Retina (tissue), 1 donor: ENCODE measurements around the gene OR51E2.
A peak's percentile ranks its signal among the peaks of the same experiment; 100 is the strongest.
"Not testable (repeated sequence)": the region's sequence is repeated elsewhere in the genome, so short reads cannot be mapped to it uniquely, and the experiment has no call there.

ENCODE experiments used
- DNase-seq: peaks from one replicate; pipeline ENCODE4 v3.0.0-alpha.2; 2016

The OR51E2 gene, protein sequence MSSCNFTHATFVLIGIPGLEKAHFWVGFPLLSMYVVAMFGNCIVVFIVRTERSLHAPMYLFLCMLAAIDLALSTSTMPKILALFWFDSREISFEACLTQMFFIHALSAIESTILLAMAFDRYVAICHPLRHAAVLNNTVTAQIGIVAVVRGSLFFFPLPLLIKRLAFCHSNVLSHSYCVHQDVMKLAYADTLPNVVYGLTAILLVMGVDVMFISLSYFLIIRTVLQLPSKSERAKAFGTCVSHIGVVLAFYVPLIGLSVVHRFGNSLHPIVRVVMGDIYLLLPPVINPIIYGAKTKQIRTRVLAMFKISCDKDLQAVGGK

DNA sequence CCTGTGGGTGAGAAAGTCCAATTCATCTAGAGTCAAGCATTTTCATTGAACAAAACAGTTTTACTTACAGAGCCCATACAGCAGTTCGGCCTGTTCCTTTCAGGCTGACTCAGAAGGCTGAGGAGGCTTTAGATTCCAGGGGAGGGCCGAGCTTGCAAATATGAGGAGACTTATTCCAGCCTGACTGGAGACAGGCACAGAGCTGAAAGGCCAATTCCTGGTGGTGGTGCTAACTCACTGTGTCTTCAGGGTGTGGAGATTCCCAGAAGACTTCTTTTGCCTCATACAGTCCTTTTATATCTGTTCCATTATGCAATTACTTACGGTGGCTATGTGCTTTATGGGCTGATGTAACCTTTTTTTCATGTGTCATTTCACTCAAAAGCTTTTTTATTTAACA, at the start of gene OR51E2:
Gene OR51E2, minus strand, starts transcription at position 269 of the 400 bp plus-strand sequence. CDS start 15,142 bp downstream, outside the sequence.
- DNase-seq, result peak; percentile 40

DNA sequence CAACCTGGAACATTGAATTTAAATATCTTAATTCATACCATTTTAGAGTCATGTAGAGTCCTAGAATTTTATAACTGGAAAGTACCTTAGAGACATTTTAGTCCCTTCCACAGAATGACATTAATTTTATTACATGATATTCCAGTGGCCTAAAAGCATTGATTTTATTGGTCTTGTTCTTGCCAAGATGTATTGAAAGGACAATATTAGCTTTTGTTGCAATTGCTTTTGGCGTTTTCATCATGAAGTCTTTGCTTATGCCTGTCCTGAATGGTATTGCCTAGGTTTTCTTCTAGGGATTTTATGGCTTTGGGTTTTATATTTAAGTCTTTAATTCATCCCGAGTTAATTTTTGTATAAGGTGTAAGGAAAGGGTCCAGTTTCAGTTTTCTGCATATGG, 43.1 kb upstream of the OR51E2 start:
- no peak for DNase-seq

DNA sequence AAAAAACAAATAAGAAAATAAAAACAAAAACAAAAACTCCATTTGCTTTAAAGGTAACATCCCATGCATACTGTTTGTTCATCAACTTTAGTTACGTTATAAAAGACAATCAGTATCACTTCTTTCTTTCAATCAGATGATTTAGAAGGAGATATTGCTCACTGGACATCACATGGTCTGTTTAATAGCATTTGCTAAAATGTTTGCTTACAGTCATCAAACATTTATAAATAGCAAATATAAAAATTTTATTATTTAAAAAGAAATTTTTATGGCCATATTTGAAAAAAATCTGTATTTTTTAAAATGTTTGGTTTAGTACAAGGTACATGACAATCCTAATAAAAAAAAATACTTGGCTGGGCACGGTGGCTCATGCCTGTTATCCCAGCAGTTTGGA, 29.5 kb upstream of the OR51E2 start:
- DNase-seq, result no peak

- DNase-seq, result not testable (repeated sequence)
Observed at GRCh38 chr11:4722616-4723534, 25.2 kb upstream of the OR51E2 start.

DNA sequence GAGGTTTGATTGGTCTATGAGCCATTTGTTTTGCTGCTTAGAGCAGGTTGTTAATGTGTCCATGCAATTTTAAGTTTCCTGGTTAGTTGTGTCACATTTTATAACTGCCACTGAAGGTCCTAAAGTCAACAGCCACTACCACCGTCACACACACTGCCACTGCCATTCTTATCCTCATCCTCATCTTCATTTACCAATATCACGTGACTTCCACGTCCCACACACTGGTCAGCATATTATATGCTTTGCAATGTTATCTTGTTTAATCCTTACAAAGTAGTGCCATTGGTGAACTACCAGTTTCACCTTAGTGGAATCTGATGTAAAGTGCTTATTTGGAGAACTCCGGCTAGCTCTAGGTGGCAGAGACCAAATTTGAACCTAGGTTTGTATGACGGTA, 16.6 kb upstream of the OR51E2 start:
- DNase-seq, result no peak

DNA sequence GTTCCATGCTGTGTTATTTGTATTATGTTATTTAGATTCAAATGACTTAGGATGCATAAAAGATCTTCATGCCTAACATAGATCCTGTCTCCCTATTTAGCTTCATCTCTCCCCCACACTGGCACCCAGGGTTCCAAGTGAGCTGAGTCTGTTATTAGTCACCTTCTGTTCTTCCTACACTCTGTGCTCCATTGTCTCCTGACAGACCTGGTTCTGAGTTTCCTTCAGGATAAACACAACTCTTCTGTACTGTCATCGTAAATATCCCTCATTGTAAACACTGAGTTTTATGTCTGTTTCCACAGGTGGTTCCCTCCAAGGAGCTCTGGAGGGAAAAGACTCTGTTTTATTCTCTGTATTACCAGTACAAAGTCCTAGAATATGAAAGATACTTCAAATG, 15.6 kb upstream of the OR51E2 start:
- DNase-seq, result no peak

DNA sequence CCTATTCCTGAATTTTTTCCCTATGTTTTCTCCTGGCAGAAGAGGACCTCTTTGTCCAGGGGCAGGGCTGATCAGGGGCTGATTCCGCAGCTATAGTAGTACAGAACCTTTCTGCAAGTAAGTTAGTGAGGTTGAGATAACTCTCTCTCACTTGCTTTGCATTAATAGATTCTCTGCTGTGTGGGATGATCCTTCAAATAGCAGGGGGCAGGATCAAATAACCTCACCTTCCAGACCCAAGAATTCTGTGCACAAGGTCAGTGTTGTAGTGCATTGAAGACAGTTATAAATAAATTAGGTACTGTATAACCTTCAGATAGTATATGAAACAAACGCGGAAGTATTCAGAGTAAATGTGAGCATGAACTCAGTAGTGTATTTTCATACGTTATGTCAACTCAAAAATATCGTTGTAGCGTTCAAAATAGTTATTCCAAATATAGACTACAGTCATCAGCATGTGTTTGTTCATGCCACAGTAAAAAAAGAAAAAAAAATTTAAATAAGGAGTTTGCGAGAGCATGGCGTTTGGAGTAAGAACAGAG, 7.2 kb upstream of the OR51E2 start:
- no peak for DNase-seq

DNA sequence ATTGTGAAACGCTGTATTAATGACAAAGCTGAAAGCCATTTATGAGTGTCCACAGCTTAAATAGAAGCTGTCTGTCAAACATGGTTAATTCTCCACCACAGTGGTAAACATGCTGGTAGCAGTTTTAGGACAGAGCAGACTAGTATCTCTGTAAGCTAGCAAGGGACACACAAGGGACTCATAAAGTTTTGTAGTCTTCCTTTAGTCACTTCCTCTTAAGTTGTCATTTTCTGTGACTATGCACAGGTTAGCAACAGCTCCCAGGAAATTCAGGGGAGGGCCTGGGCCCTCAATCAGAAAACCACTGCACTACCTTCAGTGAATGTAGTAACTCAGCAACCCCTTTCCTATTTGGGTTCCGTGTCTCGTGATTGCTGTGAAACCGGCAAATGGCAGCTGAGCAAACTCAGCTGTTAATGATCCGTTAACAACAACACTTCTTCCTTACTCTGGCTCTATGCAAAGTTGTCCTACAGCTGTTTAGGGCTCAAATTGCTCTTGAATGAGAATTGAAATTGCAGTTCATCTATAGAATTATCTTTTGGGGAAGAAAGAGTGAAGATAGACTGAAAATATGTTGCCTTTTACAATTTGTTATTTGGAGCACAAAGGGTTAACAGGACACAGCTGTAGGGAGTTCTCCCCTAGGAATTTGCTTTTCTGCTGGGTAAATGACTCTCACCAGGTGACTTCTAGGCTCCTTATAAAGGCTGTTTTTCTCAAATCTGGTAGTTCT, 6.6 kb upstream of the OR51E2 start, which contains the start of gene MMP26:
Gene MMP26, plus strand, starts transcription at position 731 of the 736 bp plus-strand sequence.
- DNase-seq, result peak; percentile 51

- DNase-seq, result no peak
Observed at GRCh38 chr11:4700436-4700820, 2.8 kb upstream of the OR51E2 start.

DNA sequence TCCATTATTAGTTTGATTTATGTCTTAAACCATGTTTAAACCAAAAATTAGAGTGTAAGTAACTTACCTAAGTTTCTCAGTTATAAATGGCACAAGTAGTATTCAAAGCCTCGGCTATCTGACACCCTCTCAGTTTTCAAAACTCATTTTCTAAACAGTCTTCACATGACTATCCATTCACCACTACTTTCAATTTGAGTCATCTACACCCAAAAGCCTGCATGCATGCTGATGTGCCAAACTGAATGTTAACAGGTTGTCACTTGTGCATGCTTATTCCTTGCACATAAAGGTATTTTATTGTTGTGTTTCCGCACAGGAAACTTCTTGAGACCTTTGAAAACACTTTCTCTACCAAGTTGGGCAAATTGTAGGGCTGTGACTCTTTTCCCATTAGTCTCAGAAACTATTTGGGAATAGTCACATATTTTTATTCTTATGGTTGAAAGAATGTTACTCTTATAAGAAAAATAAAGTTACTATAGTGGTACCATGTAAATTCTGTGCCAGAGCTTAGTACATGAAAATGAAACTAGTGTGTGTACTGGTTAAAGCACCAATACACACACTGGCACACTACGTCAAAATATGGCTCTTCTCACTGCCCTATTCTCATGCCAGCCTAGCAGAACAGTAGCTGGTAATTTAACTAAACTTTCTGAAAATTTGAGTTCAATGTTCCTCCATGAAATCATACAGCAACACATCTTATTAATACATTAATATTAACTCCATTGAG, 2.2 kb upstream of the OR51E2 start:
- DNase-seq, result no peak

DNA sequence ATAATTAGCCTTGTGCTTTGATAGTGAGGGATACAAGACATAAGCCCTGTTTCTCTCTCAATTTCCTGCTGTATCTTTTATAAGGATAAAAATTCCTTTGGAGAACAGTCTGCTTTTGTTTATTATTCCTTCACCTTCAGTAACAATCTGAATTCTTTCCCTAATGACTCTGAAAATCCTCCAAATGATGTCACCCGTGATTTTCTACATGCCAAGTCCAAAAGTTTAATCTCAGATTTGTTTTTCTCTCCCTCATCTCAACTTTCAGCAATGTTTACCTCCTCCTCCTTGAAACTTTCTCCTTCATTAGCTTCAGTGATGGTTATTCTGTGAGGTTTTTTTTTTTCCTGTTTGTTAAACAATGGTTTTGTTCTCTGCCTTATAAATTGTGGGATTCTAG, 2.2 kb downstream of the OR51E2 start:
- no peak for DNase-seq

DNA sequence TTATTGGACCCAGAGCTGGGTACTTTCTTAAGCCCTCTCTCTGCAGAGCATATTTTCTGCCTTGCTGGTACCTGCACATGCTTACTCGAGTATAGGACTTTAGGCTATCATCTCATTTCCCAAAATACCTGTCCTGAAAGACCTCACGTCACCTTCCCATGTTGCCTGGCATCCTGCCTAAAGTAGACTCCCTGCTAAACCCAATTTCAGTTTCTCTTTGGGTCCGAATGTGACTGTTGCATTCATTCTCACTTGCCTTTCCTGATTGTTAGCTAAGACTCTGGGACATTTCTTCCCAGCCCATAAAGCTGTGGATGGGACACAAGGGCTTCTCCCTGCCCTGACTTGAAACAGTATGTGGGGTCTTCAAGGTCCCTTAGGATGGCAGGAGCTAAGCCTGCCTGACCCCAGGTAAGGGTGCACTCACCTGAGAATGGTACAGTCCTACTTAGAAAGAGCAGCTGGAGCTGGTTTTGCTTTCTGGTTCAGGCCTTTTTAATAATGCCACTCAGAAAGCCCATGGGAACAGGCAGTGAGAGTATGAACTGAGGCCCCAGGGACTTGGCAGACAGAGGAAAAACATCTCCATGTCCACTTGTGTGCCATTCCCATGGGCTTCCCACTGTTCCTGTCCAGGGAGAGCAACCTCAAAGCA, 12.9 kb downstream of the OR51E2 start:
- DNase-seq, result no peak

DNA sequence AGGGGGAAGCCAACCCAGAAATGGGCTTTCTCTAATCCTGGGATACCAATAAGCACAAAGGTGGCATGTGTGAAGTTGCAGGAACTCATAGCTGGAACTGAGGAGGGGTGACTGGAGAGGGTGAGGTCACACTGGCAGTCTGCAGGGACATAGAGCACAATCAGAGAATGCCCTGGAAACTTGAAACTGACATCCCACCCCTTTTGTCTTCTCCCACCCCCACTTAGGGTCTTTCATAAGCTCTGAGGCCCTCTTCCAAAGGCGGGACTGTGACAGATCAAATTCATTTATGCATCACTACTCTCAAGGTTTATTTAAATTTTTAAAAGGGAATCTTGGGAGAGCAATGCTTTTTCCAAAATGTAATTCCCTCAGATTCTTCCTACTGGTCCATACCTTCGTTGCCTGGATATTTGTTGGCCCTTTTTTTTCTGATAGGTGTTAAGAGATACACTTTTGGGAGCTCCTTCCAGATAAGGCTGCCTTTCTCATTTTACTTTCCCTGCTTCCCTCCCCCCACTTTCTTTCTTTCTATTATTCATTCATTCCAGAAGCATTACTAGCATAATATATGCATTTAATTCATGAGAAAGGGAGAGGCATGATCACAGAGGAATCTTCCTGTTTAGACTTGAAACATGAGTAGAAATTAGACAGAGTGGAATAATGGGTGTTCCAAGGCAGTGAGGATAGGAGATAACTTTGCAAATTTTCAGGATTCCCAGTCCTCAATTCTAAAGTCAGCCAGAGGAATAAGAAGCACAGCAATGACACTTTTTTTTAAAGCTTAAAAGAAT, 14.8 kb downstream of the OR51E2 start:
- DNase-seq, result no peak

- no peak for DNase-seq
Observed at GRCh38 chr11:4680341-4680740, 17.3 kb downstream of the OR51E2 start.

DNA sequence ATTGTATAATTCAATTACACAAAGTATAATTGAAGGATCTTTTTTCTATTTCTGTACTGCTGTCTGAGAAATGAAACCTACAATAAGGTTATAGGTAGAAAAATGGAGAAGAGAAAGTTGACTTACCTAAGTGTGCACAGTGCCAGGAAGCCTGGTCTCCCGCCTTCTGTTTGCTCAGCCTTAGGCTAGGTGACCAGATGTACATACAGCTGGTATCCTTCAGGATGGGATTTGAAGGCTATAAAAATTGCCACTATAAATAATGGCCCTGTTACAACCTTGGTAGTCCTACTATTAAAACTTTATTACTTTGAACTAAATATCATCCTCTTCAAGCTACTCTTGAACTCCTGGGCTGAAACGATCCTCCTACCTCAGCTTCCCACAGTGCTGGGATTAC, 19.7 kb downstream of the OR51E2 start:
- no peak for DNase-seq

DNA sequence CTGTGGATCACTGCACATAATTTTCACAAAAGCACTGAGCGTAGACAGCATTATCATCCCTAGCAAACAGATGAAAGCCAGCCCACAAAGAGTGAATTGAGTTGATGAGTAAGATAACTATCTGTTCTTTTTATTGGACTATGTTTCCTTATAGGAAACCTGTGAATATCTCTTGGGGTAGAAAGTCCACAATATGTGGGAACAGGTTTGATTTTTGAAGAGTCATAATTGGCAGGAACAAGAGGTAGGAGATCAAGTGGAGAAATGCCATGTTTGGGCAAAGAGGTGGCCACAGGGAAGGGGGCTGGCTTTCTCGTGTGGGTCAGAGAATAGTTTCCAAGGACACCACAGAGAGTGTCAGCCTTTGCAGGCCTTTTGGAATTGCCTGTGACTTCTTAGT, 23.9 kb downstream of the OR51E2 start:
- DNase-seq, result no peak

GRCh38 chr11:4672470-4672869, 25.2 kb downstream of the OR51E2 start:
- DNase-seq, result no peak

GRCh38 chr11:4671741-4672140, 25.9 kb downstream of the OR51E2 start:
- no peak for DNase-seq

DNA sequence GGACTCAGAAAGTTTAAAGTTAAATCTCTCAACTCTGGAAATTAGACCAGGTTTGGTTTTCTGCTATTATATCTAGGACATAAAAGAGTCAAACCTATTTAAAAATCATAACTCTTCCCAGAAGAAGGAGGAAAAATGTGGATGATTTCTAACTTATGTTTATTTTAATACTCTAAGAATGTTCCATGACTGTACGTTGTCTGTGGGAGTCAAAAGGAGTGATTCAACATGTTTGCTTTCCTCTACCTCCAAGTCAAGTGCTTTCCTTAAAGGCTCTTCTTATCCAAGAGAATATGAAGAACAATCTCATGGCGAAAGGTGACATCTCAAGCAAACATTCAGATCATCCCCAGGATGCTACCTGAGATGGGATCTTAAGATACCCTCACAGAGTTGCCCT, 32.2 kb downstream of the OR51E2 start:
- DNase-seq, result no peak

DNA sequence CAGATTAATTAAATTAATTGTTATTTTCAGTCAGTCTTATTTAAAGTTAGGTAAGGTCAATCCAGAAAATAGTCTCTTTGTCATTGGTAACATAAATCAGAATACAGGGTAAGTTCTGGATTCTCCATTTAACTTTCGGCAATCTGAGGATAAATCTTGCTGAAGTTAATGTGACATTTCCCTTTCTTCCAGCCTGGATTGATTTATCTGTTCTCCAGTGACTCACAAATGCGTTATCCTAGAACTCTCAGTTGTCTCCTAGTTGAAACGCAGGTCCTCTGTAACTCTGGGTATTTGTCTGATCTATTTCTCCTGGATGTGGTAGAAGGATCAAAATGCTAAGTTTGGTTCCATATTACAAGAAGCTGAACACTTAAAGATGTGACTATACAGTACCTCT, 32.9 kb downstream of the OR51E2 start:
- DNase-seq, result no peak

DNA sequence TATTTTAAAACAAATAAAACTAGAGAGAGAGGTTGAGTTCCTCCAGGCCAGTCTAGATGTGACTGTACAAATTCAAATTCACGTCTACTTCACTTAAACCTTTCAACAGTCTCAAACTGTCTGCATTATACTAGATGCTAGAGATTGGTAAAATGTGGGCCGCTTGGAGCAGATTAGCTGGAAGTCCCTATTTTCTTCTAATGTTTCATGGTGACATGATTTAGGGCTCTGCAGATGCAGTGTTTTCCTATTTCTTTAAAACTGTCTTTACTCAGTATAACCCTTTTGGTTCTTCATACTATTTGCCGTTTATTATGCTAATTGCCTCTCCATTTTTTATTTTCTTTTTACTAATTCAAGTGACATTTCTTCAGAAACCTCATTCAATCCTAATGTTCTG, 33.5 kb downstream of the OR51E2 start:
- no peak for DNase-seq
